IMR-90 (cell line): ENCODE results near the gene KNTC1. TPM values are rescaled to one million over a fixed set of nuclear protein-coding genes. Genes with fewer than 3 reads are reported as not detected.

Experiments
- CEBPB ChIP-seq: IDR thresholded peaks from 2 replicates; pipeline ENCODE4 v1.6.1; 2012; ENCODE audit warnings: low read depth, low read length, improper control_type of control experiment
- MAZ ChIP-seq: IDR thresholded peaks from 2 replicates; pipeline ENCODE4 v1.6.1; 2012; ENCODE audit warnings: low read depth, mild to moderate bottlenecking, low read length, improper control_type of control experiment, moderate library complexity, borderline replicate concordance
- NFE2L2 ChIP-seq: fragments of 150-350 bp; IDR thresholded peaks from 2 replicates; pipeline ENCODE4 v1.6.1; 2016; ENCODE audit warnings: low read depth, mild to moderate bottlenecking, low read length
- USF2 ChIP-seq: fragments of 150-350 bp; IDR thresholded peaks from 2 replicates; pipeline ENCODE4 v1.6.1; 2017; ENCODE audit warnings: mild to moderate bottlenecking, antibody characterized with exemption, low read length, low read depth
- polyA plus RNA-seq, 3 experiments: library from polyadenylated mRNA; depleted of rRNA; stranded (reverse); fragments of >200 nt; gene quantifications; 2 replicates each; pipeline ENCODE4 v1.2.3, GENCODE V29; 2012; ENCODE audit warnings: low replicate concordance in 1 of 3
- total RNA-seq: library from RNA; depleted of rRNA; stranded (reverse); fragments of >200 nt; gene quantifications from 2 replicates; pipeline ENCODE4 v1.2.3, GENCODE V29; 2012

KNTC1 gene
- total and polyA plus RNA-seq, 2 of the 4 experiments (the other 2 are of a cell fraction), result 16.6 to 23.7 TPM

DNA sequence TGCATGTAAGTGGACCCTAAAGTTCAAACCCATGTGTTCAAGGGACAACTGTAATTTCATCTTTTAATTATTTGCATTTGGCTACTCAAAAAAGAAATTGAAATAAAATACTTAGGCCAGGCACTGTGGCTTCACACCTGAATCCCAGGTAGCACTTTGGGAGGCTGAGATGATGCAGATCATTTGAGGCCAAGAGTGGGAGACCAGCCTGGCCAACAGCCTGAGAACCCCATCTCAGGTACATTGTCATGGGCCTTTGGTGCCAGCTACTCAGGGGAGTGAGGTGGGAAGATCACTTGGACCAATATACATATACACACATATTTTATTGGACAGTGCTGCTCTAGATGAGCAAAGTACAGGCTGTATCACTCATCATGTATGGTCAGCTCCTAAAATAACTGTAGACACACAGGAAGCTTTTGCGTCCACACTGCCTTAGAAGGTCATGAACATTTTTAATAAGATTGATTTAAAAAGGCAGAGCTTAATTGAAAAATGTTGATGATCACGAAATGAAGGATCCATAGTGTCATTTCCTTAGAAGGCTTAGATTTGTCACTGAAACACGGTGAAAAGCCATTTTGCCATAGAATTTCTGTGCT, 23.8 kb upstream of the KNTC1 start (continued):
- TF ChIP-seq NFE2L2 (no peak), USF2 (no peak), MAZ (no peak), CEBPB (no peak)
